H1 (cell line): Measurements from ENCODE around the gene SCRN1. TPM values are rescaled to one million over a fixed set of nuclear protein-coding genes. Genes with fewer than 3 reads are reported as not detected.

ENCODE experiments used
- CHD2 ChIP-seq: IDR thresholded peaks from 2 replicates; pipeline ENCODE4 v1.6.1; 2012; ENCODE audit warnings: low read length, improper control_type of control experiment
- POLR2A ChIP-seq, 2 experiments: IDR thresholded peaks; 1 replicate in 1 of 2; 2 replicates in 1 of 2; pipeline ENCODE4 v1.6.1; 2011; ENCODE audit warnings: low read depth in 2 of 2, low read length in 2 of 2, mild to moderate bottlenecking in 2 of 2; ENCODE audit errors: control extremely low read depth in 1 of 2
- TCF12 ChIP-seq: IDR thresholded peaks from 2 replicates; pipeline ENCODE4 v1.6.1; 2011; ENCODE audit warnings: low read depth, mild to moderate bottlenecking, low read length
- polyA plus RNA-seq, 7 experiments: library from polyadenylated mRNA; depleted of rRNA in 3 of 7; stranded (reverse) in 5 of 7; unstranded in 2 of 7; fragments of >200 nt in 5 of 7; fragments of 200-250 nt in 2 of 7; gene quantifications; 1 replicate in 5 of 7; 2 replicates in 1 of 7; 4 replicates in 1 of 7; pipeline versions ENCODE4 v1.2.1 to v1.2.3, GENCODE V29; 2011 to 2013; ENCODE audit warnings: missing spikeins in 2 of 7, mixed read lengths in 2 of 7
- total RNA-seq: library from RNA; stranded (reverse); fragmentation: NEBNext Ultra II Directional; extraction: Animal tissue kit (Norgen Biotek cat#: 25700); gene quantifications from 2 replicates; pipeline ENCODE4 v1.2.1, GENCODE V29; 2021

Gene SCRN1
- total and polyA plus RNA-seq, 2 of the 8 experiments (the other 6 are each of a cell fraction or from before 2014, with no cell fraction given): 36.0 to 75.8 TPM

DNA sequence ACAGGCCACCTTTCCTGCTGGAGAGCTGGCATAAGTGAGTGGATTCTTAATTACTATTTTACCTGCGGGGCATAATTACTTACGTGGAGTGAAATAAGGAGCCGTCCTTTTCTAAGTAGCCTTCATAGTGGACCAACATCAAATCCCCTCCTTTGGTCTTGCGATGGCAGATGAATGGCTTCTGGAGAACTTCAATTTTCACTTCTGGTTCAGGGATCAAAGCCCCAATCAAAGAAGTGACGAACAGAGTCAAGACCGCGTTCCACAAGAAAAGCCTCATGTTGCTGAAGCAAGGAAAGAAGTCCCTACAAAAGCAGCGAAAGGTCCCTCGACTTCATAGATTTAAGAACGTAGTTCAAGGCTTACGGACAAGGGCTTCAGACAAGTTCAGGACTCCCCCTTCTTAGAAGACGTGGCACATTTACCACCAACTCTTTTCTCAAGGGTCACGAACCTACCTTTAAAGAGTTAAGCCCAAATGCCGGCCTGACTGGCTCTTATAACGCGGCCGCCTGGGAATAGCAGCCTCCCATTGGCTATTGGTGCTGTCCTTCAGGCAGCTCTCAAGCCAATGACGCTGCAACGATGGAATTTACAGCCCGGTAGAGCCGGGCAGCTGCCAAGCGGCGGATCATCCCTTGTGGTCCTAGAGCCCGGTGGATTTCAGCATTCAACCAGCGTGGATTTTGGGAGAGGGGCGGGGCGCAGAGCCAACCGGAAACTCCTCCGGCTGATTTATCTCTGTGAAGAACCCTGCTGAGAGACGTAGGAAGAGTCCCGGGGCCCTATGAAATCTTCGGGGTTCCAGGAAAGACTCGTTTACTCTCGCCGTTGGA, 36.8 kb upstream of the SCRN1 start, which contains the start of gene FKBP14 (continued):
- TF ChIP-seq TCF12: peak; percentile 80; the same call in 1 of the 2 replicates
- TF ChIP-seq CHD2: peak; percentile 92
- peak; percentile 60 to 61 for TF ChIP-seq POLR2A (IDR thresholded peaks at IDR 0.05; ENCODE audit: control extremely low read depth in 1 of 2, low read depth in 2 of 2, low read length in 2 of 2)
